HG03095 (cell line): Measurements from ENCODE around the gene HLX.

Experiments used
- ATAC-seq: cut with Tn5 transposase; IDR thresholded peaks from one replicate; pipeline ENCODE4 v1.9.1; 2021; ENCODE audit warnings: moderate library complexity; ENCODE audit not compliant: unreplicated experiment

Gene HLX, protein sequence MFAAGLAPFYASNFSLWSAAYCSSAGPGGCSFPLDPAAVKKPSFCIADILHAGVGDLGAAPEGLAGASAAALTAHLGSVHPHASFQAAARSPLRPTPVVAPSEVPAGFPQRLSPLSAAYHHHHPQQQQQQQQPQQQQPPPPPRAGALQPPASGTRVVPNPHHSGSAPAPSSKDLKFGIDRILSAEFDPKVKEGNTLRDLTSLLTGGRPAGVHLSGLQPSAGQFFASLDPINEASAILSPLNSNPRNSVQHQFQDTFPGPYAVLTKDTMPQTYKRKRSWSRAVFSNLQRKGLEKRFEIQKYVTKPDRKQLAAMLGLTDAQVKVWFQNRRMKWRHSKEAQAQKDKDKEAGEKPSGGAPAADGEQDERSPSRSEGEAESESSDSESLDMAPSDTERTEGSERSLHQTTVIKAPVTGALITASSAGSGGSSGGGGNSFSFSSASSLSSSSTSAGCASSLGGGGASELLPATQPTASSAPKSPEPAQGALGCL

DNA sequence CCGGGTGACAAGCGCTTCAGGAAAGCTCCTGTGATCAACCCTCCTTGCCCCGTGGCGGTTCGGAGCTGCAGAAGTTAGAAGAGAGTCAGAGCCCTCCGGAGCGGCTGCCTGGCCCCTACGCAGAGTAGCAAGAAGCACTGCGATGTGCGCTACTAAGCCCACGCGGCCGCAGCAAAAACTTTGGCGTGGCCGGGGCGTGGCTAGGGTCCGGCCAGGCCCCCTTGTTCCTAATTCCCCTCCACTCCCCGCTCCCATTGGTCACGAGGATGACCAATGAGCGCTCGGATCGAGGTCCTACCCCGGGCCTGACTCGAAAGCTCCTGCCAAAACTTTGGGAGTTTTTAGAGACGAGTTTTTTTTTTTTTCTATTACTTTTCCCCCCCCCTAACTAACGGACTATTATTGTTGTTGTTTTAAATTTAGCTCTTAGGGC, at the start of gene HLX:
TSS of gene HLX (plus strand) at position 368 of the 433 bp plus-strand sequence. CDS start 415 bp downstream, outside the sequence.
- ATAC-seq: peak; percentile 44

DNA sequence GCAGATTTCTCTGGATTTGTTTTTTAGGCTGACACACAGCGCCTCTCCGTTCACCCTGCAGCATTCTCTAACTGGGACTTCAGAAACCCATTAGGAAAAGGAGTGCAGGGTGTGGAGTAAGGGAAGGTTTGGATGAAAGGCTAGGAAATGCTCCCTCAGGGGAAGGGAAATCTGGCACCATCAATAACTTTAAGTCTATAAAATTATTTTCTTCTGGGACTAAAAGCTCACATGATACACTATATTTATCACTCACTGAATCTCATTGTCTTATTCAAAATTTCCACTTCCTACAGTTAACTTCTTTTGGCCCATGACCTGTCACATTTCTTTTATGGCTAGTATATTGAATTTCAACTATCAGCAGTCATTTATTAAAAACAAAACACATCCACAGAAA, 45.8 kb upstream of the HLX start:
- no peak for ATAC-seq

DNA sequence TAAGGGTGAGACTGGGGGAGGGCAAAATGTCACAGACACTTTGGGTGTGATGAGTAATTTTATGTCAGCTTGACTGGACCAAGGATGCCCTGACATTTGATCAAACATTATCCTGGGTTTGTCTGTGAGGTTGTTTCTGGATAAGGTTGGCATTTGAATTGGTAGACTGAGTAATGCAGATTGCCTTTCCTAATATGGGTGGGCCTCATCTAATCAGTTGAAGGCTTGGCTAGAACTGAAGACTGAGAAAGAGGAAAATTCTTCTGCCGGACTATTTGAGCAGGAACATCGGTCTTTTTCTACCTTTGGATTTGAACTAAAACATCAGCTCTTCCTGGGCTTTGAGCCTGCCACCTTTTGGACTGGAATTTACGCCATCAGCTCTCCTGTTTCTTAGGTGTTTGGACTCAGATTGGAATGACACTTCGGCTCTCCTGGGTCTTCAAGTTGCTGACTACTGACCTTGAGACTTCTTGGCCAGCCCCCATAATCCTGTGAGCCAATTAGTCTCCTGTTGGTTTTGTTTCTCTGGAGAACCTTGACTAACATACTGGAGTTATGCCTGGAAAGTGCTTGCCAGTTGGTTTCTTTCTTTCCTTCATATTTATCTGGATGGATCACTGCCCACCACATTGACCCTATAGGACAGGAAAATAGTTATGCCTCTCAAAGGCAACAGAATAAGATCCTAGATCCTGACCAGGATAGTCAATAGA, 44.9 kb upstream of the HLX start:
- no peak for ATAC-seq

DNA sequence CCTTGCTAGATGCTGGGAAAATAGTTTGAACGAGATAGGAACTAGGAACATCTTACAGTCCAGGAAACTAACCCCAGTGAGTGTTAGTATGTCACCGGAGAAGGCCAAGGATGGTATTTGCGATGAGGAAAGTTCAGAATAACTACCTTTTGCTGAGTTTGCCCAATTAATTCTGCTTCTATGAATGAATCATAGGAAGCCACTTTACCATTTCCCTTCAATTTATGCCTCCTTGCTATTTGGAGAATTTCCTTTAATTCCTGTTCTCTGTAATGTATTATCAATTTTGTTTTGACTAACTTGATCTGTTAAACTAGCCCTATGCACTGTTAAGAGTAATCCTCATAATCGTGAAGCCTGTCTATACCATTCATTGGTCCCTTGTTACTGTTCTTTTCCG, 40.7 kb upstream of the HLX start:
- ATAC-seq: no peak

DNA sequence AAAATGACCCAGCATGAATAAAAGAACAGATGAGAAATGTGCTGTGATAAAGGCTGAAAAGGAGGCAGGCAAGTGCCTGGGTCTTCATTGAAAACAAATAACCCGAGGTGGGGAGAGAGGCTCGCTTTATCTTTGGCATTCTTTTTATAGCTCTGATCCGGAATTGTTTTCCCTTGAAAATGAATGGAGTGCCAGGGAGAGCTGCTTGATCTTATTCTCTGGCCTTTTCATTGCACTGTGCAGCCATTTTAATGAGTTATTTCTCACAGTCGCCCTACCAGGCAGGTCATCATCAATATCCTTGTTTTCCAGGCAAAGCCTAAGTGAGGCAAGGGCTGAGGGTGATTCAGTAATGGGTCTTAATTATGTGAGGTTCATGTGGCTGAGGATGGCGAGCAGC, 39.8 kb upstream of the HLX start:
- no peak for ATAC-seq

DNA sequence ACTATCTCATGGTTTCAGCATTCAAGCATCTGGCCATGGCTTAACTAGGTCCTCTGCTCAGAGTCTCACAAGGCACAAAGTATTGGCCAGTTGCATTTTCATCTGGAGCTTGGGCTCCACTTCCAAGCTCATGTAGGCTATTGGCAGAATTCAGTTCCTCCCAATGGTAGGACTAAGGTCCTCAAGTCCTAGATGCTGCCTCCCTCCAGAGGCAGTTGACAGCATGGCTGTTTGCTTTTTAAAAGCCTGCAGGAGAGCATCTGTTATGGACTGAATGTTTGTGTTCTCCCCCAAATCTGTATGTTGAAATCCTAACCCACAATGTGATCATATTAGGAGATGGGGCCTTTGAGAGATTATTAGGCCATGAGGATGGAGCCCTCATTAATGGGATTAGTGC, 38.0 kb upstream of the HLX start:
- ATAC-seq: no peak

DNA sequence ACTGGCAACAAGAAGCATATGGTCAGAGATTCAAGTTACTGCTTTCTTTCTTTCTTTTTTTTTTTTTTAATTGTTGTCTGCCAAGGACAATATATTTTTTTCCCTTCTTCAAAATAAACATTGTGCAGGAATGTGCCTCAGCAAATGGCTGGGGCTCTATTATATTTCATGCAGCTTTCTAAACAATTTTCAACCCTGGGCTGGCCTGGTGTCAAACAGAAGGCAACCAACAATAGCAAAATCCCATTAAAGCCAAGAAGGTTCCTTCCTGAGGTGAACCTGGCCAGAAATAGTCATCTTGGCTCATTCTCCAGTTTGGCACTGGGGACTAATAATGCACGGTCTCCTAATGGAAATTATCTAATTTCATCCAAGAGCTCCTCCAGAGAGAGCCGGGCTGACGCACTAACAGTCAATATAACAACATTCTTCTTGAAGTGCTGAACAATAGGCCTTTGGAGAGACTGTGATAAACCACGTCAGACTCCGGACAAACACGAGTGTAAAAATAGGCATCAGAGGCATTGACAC, 35.7 kb upstream of the HLX start:
- ATAC-seq: no peak

DNA sequence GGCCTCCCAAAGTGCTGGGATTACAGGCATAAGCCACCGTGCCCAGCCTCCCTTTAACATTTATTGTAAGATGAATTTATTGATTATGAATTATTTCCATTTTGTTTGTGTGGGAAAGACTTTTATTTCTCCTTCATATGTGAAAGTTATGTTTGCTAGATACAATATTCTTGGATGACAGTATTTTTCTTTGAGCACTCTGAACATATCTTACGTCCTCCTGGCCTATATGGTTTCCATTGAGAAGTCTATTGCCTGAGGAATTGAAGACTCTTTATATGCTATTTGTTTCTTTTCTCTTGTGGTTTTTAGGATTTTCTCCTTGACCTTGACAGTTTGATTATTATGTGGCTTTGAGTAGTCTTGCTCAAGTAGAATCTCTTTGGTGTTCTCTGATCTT, 26.8 kb upstream of the HLX start:
- ATAC-seq: no peak

DNA sequence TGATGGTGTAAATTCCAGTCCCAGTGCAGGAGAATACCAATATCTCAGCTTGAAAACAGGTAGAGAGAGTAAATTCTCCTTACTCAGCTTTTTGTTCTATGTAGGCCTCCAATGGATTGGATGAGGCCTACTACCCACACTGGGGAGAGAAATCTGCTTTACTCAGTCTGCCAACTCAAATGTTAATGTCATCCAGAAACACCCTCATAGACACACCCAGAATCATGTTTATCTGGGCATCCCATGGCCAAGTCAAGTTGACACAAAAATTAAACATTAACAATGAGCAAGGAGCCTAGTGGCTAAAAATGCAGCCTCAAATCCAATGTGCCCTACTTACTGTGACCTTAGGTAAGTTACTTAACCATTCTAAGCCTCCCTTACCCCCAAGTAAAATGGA, 6.9 kb upstream of the HLX start:
- ATAC-seq: no peak

DNA sequence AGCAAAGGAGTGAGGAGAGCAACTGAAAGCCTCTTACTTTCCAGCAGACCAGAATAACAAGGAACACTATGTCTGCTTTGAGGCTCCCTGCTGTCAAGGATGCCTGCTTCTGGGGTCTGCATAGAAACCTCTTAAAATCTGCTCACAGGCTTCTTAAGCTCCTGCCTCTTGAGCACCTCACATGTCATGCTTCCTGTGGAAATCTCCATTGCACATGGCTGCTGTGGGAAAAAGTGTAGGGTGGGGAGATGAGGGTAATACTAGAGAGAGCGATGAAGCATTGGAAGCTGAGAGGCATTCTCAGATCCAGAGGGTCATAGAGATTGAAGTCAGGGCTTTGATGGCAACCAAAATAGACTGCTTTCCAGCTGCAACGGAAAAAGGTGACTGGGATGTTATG, 6.2 kb upstream of the HLX start:
- ATAC-seq: no peak

DNA sequence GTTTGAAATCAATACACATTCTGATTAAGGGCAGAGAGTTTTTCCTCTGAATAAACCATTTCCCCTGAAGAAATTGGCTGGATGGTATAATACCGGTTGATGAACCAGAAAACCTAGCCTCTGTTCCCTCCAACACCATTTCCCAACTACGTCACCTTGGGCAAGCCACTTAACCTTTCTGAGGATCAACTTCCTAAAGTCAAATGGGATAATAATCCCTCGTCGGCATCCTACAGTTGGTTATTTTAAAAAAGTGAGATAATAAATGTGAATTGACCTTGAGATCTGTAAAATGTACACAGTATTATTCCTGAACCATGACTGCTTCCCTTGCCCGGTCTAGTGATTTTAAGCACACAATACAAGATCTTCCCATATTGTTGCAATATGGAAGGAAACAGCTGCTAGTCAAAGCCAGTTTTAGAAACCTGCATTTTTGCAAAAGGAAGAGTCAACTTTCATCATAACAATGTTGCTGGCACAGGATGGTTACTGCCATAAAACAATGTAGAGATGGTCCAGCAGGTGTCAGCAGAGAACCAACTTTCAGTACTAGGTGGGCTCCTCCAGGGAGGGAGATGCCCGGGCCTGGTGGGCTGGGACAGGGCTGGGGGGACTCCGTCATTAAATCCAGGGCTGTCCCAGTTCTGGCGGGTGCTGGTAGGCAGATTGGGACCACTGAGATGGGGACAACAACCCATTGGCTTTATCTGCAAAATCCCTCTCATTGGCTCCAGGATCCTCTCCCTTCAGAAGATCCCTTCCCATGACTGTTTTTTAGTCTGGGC, 5.2 kb upstream of the HLX start:
- ATAC-seq: no peak

DNA sequence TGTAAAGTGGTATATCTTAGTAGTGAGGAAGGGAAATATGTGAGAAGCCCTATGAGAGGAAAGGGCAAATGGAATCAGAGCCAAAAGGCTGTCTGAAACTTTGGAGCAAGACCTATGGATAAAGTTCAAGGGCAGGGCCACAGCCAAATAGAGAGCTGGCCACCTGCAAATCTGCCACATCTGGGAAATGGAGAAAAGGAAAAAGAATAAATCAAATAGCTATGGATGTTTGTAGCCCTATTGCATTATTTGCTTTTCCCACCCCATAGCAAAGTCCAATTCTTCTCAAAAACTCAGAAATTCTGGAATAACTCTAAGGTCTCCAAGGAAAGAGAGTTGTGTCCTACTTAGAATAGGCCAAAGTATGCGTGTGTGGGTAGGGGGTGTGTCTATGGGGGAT, 4.0 kb upstream of the HLX start:
- no peak for ATAC-seq

DNA sequence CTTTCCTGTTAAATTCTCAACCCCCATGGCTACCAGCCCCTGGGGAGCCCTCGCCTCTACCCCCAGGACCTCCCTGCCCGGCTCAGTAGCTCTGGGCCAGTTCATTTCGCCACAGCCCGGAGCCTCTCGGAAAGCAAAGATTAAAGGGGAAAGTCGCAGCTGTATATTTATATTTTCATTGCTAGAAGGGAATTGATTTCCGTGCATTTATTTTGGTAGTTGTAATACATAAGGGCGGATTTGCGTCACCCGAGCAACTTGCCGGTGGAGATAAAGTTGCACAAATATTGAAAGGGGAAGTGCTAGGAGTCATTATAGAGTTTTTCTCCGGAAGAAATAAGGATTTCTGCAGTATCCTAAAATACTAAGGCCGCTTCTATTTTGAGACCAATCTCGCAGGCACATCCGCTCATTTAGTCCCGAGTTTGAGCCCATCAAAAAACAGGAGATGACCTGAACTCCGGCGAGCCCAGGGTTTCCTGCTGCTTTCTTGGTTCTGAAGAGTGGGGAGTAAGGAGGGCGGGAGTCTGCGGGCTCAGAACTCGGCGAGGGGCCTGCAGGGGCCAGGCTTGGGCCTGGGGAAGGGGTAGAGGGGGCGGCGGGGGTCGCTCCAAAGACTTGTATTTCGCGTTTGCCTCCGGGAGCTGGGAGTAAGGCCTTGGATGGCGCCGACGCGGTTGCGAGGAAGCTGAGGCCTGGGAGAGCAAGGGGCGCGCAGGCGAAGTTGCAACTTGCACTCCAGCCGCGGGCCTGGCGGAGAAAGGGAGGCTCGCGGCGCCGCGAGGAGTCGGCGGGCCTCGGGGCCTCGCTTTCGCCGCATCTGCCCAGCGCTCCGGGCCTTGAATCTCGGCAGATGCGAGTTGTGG, 2.5 kb upstream of the HLX start:
- no peak for ATAC-seq

DNA sequence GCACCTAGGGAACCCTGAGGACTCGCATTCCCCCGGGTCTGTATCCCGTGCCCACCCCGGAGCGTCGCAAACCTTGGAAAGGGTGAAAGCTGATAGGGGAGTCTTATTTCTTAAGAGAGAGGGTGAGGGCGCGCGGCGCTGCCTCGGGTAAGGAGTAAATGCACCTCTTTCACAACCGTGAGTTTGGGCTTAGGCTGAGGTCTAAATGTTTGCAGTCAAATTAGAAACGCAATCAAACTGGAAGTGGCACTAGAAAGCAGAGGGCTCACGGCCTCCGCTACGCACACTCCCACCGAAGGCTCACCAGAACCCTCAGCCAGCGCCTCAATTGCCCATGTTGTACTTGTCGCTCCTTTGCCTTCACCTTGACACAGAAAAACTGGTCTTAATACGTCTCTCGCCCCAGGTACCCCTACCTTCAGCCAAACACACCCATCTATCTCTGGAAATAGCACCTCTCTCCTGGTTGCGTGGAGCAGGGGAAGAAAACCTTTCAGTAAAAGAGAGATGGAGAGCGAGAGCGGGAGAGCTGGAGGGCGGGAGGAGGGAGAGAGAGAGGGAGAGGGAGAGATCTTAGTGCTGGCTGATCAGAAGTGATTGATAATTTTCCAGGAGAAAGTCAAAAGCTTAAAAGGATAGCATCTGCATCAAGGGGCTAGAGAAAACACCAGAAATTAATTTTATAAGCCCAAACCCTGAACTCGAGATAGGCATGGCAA, 1.7 kb upstream of the HLX start:
- no peak for ATAC-seq

DNA sequence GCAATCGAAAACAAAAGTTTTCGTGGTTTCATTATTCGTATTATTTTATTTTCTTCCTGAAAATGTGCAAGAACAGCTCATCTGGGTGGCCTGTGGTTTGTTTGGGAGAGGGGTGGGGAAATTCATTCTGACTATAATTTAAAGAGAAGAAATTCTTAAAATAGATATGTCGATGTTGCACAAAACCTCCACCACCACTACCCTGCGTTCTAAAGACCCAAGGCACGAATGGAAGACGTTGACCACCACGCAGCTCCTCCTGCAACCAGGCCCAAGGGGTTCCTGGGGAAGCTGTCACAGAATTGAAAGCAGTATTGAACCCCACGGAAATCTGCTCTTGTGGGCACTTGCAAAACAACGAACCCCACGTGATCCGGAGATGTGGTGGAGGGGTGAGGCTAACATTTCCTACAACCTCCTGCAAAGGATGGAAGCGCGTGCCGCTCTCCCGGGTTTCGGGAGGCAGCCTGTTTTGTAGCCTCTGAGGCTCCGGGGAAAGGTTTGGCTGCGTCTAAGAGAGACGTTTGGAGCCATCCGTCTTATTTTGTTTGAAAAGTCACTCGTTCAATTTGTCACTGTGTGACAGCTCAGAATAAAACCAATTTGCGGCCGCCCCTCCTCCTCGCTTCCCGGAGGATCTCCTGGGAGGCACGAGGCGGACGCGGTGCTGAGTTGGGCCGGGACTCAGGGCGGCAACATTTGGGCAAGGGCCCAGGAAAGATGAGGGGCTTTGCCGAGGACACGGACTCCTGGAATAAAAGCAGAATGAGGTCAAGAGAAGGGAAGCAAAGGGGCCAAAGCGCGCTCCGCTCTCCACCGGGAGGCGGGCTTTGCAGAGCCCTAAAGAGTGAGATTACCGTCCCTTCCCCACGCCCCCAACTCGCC, 810 bp upstream of the HLX start:
- ATAC-seq: no peak

DNA sequence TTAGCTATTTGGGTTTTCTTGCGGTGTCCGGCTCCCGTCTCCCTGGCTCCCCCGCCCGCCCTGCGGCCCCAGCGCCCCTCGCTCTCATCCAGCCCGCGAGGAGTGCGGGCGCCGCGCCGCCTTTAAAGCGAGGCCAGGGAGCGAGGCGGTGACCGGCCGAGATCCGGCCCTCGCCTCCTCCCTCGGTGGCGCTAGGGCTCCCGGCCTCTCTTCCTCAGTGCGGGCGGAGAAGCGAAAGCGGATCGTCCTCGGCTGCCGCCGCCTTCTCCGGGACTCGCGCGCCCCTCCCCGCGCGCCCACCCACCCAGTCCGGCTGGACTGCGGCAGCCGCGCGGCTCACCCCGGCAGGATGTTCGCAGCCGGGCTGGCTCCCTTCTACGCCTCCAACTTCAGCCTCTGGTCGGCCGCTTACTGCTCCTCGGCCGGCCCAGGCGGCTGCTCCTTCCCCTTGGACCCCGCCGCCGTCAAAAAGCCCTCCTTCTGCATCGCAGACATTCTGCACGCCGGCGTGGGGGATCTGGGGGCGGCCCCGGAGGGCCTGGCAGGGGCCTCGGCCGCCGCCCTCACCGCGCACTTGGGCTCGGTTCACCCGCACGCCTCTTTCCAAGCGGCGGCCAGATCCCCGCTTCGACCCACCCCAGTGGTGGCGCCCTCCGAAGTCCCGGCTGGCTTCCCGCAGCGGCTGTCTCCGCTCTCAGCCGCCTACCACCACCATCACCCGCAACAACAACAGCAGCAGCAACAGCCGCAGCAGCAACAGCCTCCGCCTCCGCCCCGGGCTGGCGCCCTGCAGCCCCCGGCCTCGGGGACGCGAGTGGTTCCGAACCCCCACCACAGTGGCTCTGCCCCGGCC, 492 bp downstream of the HLX start:
- peak; percentile 46 for ATAC-seq

DNA sequence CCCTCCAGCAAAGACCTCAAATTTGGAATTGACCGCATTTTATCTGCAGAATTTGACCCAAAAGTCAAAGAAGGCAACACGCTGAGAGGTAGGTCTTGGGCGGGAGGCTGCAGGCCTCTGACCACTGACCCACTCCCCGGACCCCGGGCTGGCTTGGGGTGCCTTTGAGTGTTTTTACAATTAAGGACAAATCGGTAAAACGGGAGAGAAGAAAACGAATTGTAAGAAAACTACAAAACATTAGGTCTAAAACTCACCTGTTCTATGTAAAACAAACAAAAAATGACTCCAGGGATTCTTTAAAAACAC, 1.1 kb downstream of the HLX start:
- ATAC-seq: no peak
